Left ventricle myocardium inferior (tissue), 1 donor: ENCODE data around the gene ECT2. TPM values are rescaled to one million over a fixed set of nuclear protein-coding genes. Genes with fewer than 3 reads are reported as not detected.

Source experiments
- DNase-seq: peaks from one replicate; pipeline ENCODE4 v3.0.0-alpha.2; 2020
- H3K27ac ChIP-seq: fragments of 200-600 bp; replicated peaks from 2 replicates; pipeline ENCODE4 v1.8.0; 2021
- H3K27me3 ChIP-seq: fragments of 200-600 bp; 2 replicates; pipeline ENCODE4 v1.8.0; 2021; ENCODE audit warnings: low read depth
- H3K36me3 ChIP-seq: fragments of 200-600 bp; 2 replicates; pipeline ENCODE4 v1.8.0; 2021
- H3K4me1 ChIP-seq: fragments of 200-600 bp; 2 replicates; pipeline ENCODE4 v1.8.0; 2021
- H3K4me3 ChIP-seq: fragments of 200-600 bp; 2 replicates; pipeline ENCODE4 v1.8.0; 2021; ENCODE audit warnings: mild to moderate bottlenecking, moderate library complexity
- H3K9me3 ChIP-seq: fragments of 200-600 bp; replicated peaks from 2 replicates; pipeline ENCODE4 v1.8.0; 2021
- CTCF ChIP-seq: fragments of 200-600 bp; IDR thresholded peaks from 2 replicates; pipeline ENCODE4 v1.8.0; 2021; ENCODE audit warnings: antibody characterized with exemption, mild to moderate bottlenecking, borderline replicate concordance
- intact Hi-C: fragments of 100-400 bp; cut with micrococcal nuclease; formaldehyde crosslinking; loops from one replicate; pipeline ENCODE4 v1.11.0; 2022
- total RNA-seq: library from RNA; stranded (reverse); fragmentation: NEBNext Ultra II Directional; extraction: Animal tissue kit (Norgen Biotek cat#: 25700); gene quantifications from one replicate; pipeline ENCODE4 v1.2.1, GENCODE V29; 2021
- donor health status: DM: no; HTN: yes; CAD: no; lungs with severe emphysema.

ECT2 gene
- total RNA-seq, 1 donor from 2014 or later: 4.8 TPM

GRCh38 chr3:172813462-172813861, 62.9 kb downstream of the ECT2 start:
- Histone ChIP-seq H3K9me3 (no peaks in the 10 kb centered on the region), H3K4me1 (peaks cover 20% of the 10 kb centered on the region), H3K27me3 (no peaks in the 10 kb centered on the region), H3K27ac (no peak overlapping the region), H3K36me3 (no peaks in the 10 kb centered on the region), H3K4me3 (no peak overlapping the region)
- no peak for DNase-seq
- TF ChIP-seq CTCF: no peak
- intact Hi-C loops: loop anchor here (10.0 kb wide), 1 partner anchor 231 kb away; no protein-coding TSS in a partner anchor

GRCh38 chr3:172814738-172815137, 64.2 kb downstream of the ECT2 start:
- intact Hi-C loops: loop anchor here (10.0 kb wide), 1 partner anchor 230 kb away; no protein-coding TSS in a partner anchor

GRCh38 chr3:172815857-172816256, 65.3 kb downstream of the ECT2 start:
- Histone ChIP-seq H3K4me1 (peaks cover 20% of the 10 kb centered on the region), H3K27me3 (no peaks in the 10 kb centered on the region), H3K4me3 (no peak overlapping the region), H3K27ac (peak overlapping the region; percentile 70), H3K36me3 (peaks cover 4% of the 10 kb centered on the region), H3K9me3 (no peaks in the 10 kb centered on the region)
- intact Hi-C loops: loop anchor here (10.0 kb wide), 1 partner anchor 229 kb away; no protein-coding TSS in a partner anchor
- TF ChIP-seq CTCF: no peak
- no peak for DNase-seq

More at GRCh38 chr3:172814738-172815137, 64.2 kb downstream of the ECT2 start:
- Histone ChIP-seq H3K27me3 (no peaks in the 10 kb centered on the region), H3K36me3 (no peaks in the 10 kb centered on the region), H3K4me3 (no peak overlapping the region), H3K4me1 (peaks cover 20% of the 10 kb centered on the region), H3K9me3 (no peaks in the 10 kb centered on the region), H3K27ac (peak overlapping the region; percentile 70)
- DNase-seq: no peak
- no peak for TF ChIP-seq CTCF

- intact Hi-C loops: loop anchor here (10.0 kb wide), 1 partner anchor 229 kb away; no protein-coding TSS in a partner anchor
- H3K27me3 ChIP-seq: no peaks in the 10 kb centered on the region
- no peaks in the 10 kb centered on the region for H3K9me3 ChIP-seq
- H3K4me3 ChIP-seq: no peak overlapping the region
- no peak for TF ChIP-seq CTCF
- peak overlapping the region; percentile 70 for H3K27ac ChIP-seq
- no peak for DNase-seq
- peaks cover 20% of the 10 kb centered on the region for H3K4me1 ChIP-seq
- peaks cover 4% of the 10 kb centered on the region for H3K36me3 ChIP-seq
Observed at GRCh38 chr3:172816281-172816680, 65.8 kb downstream of the ECT2 start.

GRCh38 chr3:172816968-172817367, 66.4 kb downstream of the ECT2 start:
- Histone ChIP-seq H3K27me3 (no peaks in the 10 kb centered on the region), H3K27ac (peak overlapping the region; percentile 6), H3K9me3 (peaks cover under 1% of the 10 kb centered on the region), H3K4me3 (no peak overlapping the region), H3K4me1 (peaks cover 20% of the 10 kb centered on the region), H3K36me3 (peaks cover 4% of the 10 kb centered on the region)
- no peak for TF ChIP-seq CTCF
- intact Hi-C loops: loop anchor here (10.0 kb wide), 1 partner anchor 228 kb away; no protein-coding TSS in a partner anchor
- DNase-seq: no peak
